DMS 273 treated with DMSO at 0.1 percent for 48 hours (cell line): ENCODE results near the gene HBA1.
"Not testable (repeated sequence)": the region's sequence is repeated elsewhere in the genome, so short reads cannot be mapped to it uniquely, and the experiment has no call there.

ENCODE experiments used
- DNase-seq: peaks from one replicate; lab custom pipeline; 2025; lab: John Stamatoyannopoulos, UW

The HBA1 gene

GRCh38 chr16:160242-160641, 16.2 kb upstream of the HBA1 start:
- not testable (repeated sequence) for DNase-seq

GRCh38 chr16:160691-161190, 15.7 kb upstream of the HBA1 start:
- DNase-seq, result no peak

- no peak for DNase-seq
Observed at GRCh38 chr16:162271-162991, 14.0 kb upstream of the HBA1 start.

GRCh38 chr16:163139-163538, 13.3 kb upstream of the HBA1 start:
- not testable (repeated sequence) for DNase-seq

GRCh38 chr16:163696-164095, 12.8 kb upstream of the HBA1 start:
- DNase-seq, result not testable (repeated sequence)

GRCh38 chr16:164134-164823, 12.2 kb upstream of the HBA1 start:
- DNase-seq, result not testable (repeated sequence)

GRCh38 chr16:164827-165538, 11.5 kb upstream of the HBA1 start:
- DNase-seq, result no peak

GRCh38 chr16:165539-166374, 10.7 kb upstream of the HBA1 start, which contains the start of gene HBM:
Gene HBM (plus strand): TSS chr16:165978. CDS start chr16:165998, 20 bp downstream.
- DNase-seq, result no peak

- DNase-seq, result no peak
Observed at GRCh38 chr16:166375-167121, 9.9 kb upstream of the HBA1 start.

GRCh38 chr16:167122-167690, 9.3 kb upstream of the HBA1 start:
- no peak for DNase-seq

- DNase-seq, result no peak
Observed at GRCh38 chr16:168424-168823, 8.1 kb upstream of the HBA1 start.

GRCh38 chr16:169014-169413, 7.5 kb upstream of the HBA1 start:
- DNase-seq, result no peak

- not testable (repeated sequence) for DNase-seq
Observed at GRCh38 chr16:170088-170507, 6.4 kb upstream of the HBA1 start.

- DNase-seq, result no peak
Observed at GRCh38 chr16:170788-171187, 5.7 kb upstream of the HBA1 start.

- not testable (repeated sequence) for DNase-seq
Observed at GRCh38 chr16:172374-172941, 4.0 kb upstream of the HBA1 start, which contains the start of gene HBA2. Gene HBA2 (plus strand): TSS chr16:172876. CDS start chr16:172913, 37 bp downstream.

- DNase-seq, result not testable (repeated sequence)
Observed at GRCh38 chr16:173211-173854, 3.1 kb upstream of the HBA1 start.

GRCh38 chr16:173928-174769, 2.3 kb upstream of the HBA1 start:
- not testable (repeated sequence) for DNase-seq
